HL-60/S4 treated with phorbol 12-myristate 13-acetate at 8.2 ng/mL for 4 days and 3 days (cell line): ENCODE measurements around the gene C16orf74.

Experiments
- in situ Hi-C: fragments of 300-500 bp; cut with MboI; formaldehyde crosslinking; loops from 2 replicates; pipeline ENCODE4 v1.15.0; 2022; ENCODE audit warnings: low sequenced_read_pairs

C16orf74 gene

GRCh38 chr16:85698459-85698891 lies 52.4 kb downstream of the C16orf74 start:
- in situ Hi-C loops, result no loop called here

DNA sequence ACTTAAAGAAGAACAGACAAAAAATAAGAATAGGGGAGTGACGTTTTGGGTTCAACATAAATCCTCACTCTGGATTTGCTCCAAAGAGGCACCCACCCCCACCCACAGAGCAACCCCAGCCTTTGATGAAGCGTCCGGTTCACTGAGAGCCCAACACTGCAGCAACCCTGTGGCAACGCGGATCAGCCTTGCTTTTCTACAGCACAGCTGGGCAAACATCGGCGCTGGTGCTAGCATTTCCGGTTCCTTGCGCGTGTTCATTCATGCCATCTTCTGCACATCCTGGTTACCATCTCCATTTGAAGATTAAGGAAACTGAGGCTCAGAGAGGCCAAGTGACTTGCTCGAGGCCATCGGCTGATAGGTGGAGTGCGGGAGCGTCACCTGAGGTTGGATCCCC lies 53.5 kb downstream of the C16orf74 start:
- in situ Hi-C loops, result no loop called here

DNA sequence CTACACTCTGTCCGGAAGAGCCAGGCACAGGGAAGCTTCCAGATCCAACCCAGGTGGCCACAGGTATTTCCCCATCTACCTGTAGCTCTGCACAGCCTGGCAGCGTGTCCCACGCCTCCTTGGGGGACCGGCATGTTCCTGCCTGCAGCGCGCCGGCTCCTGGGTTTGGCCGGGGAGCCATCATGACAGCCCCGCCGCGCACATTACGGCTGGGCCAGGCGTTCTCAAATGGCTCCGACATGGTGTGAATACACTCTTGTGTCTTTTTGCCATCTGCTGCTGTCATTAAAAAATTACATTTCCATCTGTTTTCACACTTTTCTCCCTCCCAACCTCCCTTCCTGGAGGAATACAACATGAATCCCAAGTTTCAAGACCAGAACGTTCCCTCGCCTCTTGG lies 54.1 kb downstream of the C16orf74 start:
- in situ Hi-C loops, result no loop called here

DNA sequence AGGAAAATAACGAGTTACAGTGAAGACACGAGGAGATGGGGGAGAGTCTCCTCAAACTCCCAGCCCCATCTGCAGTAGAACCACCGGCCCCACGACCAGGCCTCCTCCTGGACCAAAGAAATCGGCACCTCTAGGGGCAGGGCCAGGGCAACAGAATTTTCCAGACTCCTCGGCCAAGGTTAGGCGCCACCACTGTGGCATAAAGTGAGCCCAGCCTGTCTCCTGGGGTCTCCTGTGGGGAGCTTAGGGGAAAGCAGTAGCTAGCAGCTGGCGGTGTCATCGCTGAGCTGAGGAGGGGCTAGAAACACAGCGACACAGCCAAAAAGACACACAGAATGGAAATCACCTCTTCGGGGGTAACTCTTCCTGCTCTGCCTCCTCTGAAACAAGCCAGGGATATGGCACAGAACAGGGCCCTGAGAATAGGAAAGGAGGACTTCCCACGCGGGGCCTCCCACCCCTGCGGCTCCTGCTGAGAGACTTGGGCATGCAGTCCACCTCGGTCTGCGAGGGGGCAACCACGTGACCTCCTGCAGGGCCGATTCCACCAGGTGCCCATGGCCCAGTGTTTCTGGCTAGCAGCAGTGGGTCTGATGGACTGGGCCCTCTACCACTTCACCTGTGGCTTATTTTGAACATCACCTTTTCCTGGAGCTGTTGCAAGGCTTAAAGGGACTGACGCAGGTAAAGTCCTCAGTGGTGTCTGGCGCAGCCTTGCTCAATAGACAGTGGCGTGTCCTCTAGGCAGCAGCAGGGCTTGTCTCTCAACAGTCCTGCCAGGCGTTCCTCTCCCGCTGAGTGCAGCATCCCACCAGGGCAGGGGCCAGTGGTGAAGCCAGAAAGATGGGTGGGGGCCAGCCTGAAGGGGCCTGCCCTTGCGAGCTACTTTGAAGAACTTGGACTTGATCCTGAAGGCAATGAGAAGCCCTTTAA lies 55.4 kb downstream of the C16orf74 start:
- in situ Hi-C loops, result no loop called here

- in situ Hi-C loops, result no loop called here
Observed at GRCh38 chr16:85690469-85691064, 60.3 kb downstream of the C16orf74 start.

DNA sequence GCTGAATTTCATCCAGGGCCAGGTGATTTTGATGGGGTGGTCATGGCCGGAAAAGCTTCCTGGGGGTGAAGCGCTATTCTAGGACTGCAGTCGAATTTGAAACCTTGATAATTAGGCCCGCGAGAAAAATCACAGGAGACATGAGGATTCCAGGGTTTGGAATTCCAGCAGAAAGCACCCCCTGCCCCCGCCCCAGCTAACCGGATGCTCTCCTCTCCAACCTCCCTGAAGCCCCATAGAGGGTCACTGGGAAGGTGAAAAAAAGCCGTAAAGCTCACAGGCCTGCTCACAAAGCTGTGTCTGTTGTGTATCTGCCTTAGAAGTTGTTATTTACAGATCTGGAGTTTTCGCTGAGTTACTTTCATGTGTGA lies 61.0 kb downstream of the C16orf74 start:
- in situ Hi-C loops, result no loop called here

DNA sequence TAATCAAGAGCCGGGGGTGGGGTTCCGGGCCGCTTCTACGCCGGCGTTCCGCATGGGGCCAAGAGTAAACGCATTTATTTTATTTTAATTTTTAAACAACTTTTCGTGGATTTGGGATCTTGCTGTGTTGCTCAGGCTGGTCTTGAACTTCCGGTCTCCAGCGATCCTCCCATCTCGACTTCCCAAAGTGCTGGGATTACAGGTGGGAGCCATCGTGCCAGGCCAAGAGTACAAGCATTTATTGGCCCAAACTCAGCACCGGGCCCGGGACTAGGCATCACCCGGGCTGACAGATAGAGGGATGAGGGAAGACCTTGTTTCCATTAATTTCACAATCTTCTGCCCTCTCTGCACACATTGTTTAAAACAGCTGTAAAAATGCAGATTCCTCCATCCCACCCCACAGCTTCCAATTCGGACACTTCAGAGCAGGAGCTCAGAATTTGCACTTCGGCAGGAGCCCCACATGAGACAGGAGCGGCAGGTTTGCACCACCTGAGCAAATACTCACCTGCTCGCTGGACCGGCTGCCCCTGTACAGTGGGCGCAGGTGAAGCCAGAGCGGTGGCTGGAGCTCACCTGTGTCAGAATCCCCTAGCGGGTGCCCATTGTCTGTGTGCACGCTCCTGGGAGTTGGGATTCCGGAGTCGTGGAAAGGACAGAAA lies 61.5 kb downstream of the C16orf74 start:
- in situ Hi-C loops, result no loop called here

- in situ Hi-C loops, result no loop called here
Observed at GRCh38 chr16:85688586-85689284, 62.2 kb downstream of the C16orf74 start, which contains the start of gene GINS2. Gene GINS2 (minus strand): TSS chr16:85688954. CDS start chr16:85688898, 56 bp downstream.

- in situ Hi-C loops, result no loop called here
Observed at GRCh38 chr16:85687651-85688471, 63.0 kb downstream of the C16orf74 start.

DNA sequence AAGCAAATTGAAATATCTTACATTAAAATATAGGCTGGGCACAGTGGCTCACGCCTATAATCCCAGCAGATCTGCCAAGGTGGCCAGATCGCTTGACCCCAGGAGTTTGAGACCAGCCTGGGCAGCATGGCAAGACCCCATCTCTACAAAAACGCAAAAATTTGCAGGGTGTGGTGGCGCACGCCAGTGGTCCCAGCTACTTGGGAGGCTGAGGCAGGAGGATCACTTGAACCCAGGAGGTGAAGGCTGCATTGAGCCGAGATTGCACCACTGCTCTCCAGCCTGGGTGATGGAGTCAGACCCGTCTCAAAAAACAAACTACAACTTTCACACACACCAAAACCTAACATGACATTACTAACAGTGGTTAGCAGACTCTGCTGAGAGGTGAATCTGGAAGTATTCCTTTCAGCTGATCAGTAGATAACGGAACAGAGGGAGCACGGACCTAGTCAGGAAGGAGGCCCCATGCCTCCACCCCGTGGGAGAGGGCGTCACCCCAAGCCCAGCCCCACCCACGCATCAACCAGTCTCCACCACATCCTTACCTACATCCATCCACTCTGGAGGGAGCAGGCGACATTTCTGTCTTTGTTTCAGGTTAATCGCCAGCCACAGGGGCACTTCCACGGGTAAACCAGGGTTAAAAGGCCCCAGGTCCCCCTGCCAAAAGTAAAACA lies 63.8 kb downstream of the C16orf74 start:
- in situ Hi-C loops, result no loop called here

- in situ Hi-C loops, result no loop called here
Observed at GRCh38 chr16:85685251-85685650, 65.6 kb downstream of the C16orf74 start.

- in situ Hi-C loops, result no loop called here
Observed at GRCh38 chr16:85683363-85683762, 67.5 kb downstream of the C16orf74 start.

DNA sequence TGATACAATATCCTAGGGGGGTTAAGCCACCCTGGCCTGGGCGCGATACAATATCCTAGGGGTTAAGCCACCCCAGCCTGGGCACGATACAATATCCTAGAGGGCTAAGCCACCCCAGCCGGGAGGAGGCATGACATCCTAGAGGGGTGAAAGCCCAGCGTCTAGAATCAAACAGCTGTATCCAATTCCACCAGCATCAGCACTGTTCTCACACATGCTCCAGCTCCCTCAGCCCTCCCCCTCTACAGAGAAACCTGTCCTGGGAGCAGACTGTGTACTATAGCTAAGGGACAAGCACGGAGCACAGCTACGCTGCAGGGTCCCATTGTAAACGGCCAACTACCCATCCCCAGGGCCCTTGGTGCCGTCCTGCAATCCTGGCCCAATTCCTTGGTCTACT lies 68.4 kb downstream of the C16orf74 start:
- in situ Hi-C loops, result no loop called here

- in situ Hi-C loops, result no loop called here
Observed at GRCh38 chr16:85681255-85681654, 69.6 kb downstream of the C16orf74 start.

DNA sequence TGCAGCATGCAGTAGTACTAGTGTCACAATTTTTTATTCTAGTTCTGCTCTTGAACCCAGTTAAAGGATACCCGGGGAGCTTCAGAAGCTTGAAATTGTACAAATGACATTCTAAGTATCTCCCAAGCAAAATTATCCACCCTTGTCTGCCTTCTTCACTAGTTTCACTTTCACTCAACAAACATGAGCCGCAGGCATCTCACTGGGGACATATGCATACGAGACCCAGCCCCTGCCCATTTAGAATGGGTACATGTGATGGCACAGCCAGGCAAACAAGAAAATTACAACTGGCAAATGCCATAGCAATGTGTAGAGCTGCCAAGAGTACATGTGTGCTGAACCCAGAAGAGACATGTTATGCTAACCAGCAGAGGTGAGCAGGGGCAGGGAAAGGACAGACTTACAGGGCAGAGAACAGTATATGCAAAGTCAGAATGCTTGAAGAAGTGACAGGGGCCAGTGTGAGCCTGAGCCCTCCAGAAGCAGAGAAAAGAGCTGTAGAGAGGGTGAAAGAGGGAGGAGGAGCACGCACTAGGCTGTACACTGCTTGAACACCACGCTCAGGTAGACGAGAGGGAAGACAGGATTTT lies 70.4 kb downstream of the C16orf74 start:
- in situ Hi-C loops, result no loop called here

DNA sequence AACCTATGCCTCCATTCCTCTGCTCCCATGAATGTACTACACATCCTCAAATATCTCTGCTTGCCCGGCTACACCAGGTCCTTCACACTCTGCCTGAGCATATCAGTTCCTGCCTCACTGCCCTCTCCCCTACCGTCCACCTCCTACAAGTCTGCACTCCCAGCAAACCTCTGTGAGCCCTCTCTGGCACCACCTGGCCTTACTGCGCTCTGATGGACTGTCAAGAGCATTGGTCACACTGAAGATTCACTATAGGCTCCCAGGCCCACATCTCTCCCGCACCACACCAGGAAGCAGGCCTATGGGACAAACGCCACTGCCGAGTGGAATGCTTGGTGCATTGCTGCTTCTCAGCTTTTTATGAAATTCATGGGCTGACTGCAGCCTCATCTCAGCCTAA lies 71.0 kb downstream of the C16orf74 start:
- in situ Hi-C loops, result no loop called here

GRCh38 chr16:85678821-85679220 lies 72.1 kb downstream of the C16orf74 start:
- in situ Hi-C loops, result no loop called here

- in situ Hi-C loops, result no loop called here
Observed at GRCh38 chr16:85678016-85678415, 72.9 kb downstream of the C16orf74 start.

DNA sequence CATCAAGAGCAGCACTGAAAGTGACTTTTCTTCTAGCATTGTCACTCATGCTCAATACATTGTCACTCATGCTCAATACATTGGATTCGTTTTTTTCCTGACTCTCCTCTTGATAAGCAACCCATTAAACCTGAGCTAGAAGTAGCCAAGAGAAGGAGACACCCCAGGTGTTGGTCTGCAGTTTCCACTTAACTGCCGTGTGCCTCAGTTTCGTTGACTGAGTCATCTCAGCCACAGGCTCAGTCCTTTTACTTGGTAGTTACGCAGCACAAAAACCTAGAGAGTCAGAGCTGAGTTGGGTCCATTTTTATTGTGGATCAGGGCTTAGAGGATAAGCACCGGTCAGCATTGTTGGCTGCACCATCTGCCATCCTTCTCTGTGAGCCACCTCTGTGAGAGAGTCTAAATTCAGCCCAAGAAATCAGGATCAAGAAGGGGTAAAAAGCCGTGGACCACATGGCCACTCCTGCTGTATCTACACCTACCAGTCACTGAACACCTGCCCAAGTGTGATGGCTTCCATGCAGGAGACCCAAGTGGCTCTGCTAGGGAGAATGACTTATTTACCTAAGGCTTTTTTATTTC lies 73.4 kb downstream of the C16orf74 start:
- in situ Hi-C loops, result no loop called here
